IPS-18c (cell line): ENCODE measurements around the gene SNAI1.
"Not testable (repeated sequence)": the region's sequence is repeated elsewhere in the genome, so short reads cannot be mapped to it uniquely, and the experiment has no call there.

Source experiments
- H3K4me3 ChIP-seq: 2 replicates; pipeline ENCODE4 v1.7.0; 2013; ENCODE audit warnings: low read depth, mild to moderate bottlenecking, low read length, moderate library complexity; ENCODE audit not compliant: insufficient read depth
- H3K9me3 ChIP-seq: one replicate; pipeline ENCODE4 v1.6.1; 2013; ENCODE audit warnings: mild to moderate bottlenecking, low read length, moderate library complexity; ENCODE audit not compliant: control insufficient read depth, insufficient read depth

Gene SNAI1

DNA sequence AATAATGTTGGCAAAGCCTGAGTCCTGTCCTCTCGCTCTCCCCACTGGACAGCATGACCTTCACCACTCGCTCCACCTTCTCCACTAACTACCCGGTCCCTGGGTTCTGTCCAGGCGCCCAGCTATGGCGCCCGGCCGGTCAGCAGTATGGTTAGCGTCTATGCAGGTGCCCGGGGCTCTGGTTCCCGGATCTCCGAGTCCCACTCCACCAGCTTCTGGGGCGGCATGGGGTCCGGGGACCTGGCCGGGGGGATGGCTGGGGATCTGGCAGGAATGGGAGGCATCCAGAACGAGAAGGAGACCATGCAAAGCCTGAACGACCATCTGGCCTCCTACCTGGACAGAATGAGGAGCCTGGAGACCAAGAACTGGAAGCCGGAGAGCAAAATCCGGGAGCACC, 26.1 kb upstream of the SNAI1 start:
- no peak overlapping the region for H3K4me3 ChIP-seq
- peaks cover 3% of the 10 kb centered on the region for H3K9me3 ChIP-seq

DNA sequence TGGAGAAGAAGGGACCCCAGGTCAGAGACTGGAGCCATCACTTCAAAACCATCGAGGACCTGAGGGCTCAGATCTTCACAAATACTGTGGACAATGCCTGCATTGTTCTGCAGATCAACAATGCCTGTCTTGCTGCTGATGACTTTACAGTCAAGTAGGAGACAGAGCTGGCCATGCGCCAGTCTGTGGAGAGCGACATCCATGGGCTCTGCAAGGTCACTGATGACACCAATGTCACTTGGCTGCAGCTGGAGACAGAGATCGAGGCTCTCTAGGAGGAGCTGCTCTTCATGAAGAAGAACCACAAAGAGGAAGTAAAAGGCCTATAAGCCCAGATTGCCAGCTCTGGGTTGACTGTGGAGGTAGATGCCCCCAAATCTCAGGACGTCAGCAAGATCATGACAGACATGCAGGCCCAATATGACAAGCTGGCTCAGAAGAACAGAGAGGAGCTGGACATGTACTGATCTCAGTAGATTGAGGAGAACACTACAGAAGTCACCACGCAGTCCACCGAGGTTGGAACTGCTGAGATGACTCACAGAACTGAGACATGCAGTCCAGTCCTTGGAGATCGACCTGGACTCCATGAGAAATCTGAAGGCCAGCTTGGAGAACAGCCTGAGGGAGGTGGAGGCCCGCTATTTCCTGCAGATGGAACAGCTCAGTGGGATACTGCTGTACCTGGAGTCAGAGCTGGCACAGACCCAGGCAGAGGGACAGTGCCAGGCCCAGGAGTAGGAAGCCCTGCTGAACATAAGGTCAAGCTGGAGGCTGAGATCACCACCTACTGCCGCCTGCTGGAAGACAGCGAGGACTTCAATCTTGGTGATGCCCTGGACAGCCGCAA, 25.5 kb upstream of the SNAI1 start:
- H3K4me3 ChIP-seq, H3K9me3 ChIP-seq: not testable (repeated sequence)

GRCh38 chr20:49961413-49961812, 21.4 kb upstream of the SNAI1 start:
- H3K4me3 ChIP-seq: no peak overlapping the region
- H3K9me3 ChIP-seq: no peaks in the 10 kb centered on the region

- Histone ChIP-seq H3K4me3 (no peak overlapping the region), H3K9me3 (no peaks in the 10 kb centered on the region)
Observed at GRCh38 chr20:49964964-49965780, 17.6 kb upstream of the SNAI1 start.

DNA sequence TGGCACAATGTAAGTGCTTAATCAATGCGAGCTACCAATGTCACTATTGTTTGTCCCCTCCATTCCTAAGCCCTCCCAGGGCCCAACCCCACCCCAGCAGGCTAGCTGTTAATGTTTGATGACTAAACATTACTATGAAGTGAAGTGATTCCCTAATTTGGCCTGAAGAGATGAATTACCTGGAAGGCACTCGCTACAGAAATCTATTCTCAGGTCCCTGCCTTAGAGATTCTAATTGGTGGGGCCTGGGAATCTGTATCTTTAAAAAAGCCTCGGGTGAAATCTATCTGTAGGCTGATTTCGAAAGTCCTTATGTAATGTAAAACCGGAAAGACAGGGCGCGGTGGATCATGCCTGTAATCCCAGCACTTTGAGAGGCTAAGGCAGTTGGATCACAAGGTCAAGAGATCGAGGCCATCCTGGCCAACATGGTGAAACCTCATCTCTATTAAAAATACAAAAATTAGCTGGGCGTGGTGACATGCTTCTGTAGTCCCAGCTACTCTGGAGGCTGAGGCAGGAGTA, 16.9 kb upstream of the SNAI1 start:
- no peaks in the 10 kb centered on the region for H3K9me3 ChIP-seq
- no peak overlapping the region for H3K4me3 ChIP-seq

DNA sequence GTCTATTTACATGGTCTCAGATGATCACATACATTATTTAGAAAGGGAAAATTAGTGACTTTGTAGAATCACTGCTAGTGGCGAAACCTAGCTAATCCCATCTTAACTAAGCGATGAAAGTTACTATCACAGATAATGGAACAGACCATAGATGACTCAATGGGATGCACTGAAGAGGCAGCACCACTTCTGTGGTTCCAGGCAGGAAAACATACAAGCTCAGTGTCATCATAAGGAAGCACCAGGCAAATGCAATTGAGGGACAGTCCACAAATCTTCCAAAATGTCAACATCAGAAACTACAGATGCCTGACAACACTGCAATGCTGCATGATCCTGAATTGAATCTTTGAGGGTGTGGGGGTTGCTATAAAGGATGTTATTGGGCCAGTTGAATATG, 15.9 kb upstream of the SNAI1 start:
- Histone ChIP-seq H3K9me3 (no peaks in the 10 kb centered on the region), H3K4me3 (no peak overlapping the region)

GRCh38 chr20:49969234-49969633, 13.5 kb upstream of the SNAI1 start:
- Histone ChIP-seq H3K4me3 (no peak overlapping the region), H3K9me3 (no peaks in the 10 kb centered on the region)

- Histone ChIP-seq H3K9me3 (no peaks in the 10 kb centered on the region), H3K4me3 (no peak overlapping the region)
Observed at GRCh38 chr20:49969946-49970345, 12.8 kb upstream of the SNAI1 start.

- Histone ChIP-seq H3K4me3 (no peak overlapping the region), H3K9me3 (no peaks in the 10 kb centered on the region)
Observed at GRCh38 chr20:49970498-49970897, 12.3 kb upstream of the SNAI1 start.

GRCh38 chr20:49973981-49974380, 8.8 kb upstream of the SNAI1 start:
- no peak overlapping the region for H3K4me3 ChIP-seq
- no peaks in the 10 kb centered on the region for H3K9me3 ChIP-seq

DNA sequence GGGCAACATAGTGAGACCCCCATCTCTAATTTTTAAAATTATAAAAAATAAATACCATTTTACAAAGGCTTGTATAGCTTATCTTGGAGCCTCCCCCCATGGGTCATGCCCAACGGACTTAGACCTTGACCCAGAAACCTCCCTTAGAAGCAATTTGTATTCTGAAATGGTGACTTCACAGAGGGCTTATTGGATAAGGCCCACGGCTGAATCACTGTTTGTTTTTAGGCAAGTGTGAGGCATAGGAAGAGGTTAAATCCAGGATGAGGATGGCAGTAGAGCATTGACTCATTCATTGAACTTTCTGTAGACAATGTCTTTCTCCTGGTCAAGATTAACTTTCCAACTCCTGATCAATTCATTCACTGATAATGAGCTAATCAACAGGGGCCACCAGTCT, 6.2 kb upstream of the SNAI1 start:
- H3K9me3 ChIP-seq: peaks cover 4% of the 10 kb centered on the region
- H3K4me3 ChIP-seq: no peak overlapping the region

GRCh38 chr20:49977740-49978139, 5.0 kb upstream of the SNAI1 start:
- not testable (repeated sequence) for H3K9me3 ChIP-seq, H3K4me3 ChIP-seq

DNA sequence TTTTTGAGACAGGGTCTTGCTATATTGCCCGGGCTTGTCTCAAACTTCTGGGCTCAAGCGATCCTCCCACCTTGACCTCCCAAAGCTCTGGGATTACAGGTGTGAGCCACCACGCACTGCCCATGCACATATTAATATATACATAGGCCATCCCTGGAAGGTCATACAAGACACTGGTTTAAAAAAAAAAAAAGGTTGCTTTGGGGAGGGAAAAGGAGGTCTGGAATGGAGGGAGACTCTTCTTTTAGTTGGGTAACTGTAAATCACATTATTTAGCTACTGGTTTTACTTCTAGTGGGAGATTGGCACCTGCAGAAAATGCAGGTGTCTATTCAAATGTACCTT, 4.1 kb upstream of the SNAI1 start:
- peaks cover 4% of the 10 kb centered on the region for H3K9me3 ChIP-seq
- H3K4me3 ChIP-seq: no peak overlapping the region

DNA sequence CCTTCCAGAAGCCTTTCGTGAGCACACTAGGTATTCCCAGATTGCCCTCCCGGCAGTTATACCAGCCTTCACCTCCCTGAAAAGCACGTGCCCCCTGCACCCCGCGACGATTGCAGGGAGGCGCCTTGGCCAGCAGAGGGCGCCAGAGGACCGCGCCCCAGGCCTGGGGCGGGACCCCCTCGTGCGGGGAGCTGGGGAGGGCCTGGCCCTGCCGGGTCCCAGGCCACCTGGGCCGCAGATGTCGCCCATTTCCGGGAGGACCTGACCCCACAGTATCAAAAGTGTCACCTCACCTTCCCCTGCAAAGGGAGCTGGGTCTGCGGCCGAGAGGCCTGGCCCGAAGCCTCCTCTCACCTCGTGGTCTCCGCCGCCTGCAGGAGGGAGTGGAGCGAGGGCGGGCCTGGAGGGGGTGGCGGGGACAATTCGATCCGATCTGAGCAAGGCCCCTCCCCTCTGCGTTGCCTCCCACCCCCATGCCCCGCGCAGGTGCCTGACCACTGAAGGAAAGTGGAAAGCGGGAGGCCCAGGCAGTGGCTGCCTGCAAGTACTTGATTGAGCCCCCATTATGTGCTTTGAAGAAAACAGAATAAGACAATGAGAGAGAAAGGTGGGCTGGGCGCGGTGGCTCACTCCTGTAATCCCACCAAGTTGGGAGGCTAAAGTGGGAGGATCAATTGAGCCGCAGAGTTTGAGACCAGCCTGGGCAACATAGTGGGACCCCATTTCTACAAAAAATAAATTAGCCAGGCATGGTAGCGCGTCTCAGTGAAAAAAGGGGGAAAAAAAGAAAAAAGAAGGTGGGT, 3.5 kb upstream of the SNAI1 start:
- H3K9me3 ChIP-seq: peaks cover 4% of the 10 kb centered on the region
- peak overlapping the region; percentile 41; the same call in 1 of the 2 replicates for H3K4me3 ChIP-seq

DNA sequence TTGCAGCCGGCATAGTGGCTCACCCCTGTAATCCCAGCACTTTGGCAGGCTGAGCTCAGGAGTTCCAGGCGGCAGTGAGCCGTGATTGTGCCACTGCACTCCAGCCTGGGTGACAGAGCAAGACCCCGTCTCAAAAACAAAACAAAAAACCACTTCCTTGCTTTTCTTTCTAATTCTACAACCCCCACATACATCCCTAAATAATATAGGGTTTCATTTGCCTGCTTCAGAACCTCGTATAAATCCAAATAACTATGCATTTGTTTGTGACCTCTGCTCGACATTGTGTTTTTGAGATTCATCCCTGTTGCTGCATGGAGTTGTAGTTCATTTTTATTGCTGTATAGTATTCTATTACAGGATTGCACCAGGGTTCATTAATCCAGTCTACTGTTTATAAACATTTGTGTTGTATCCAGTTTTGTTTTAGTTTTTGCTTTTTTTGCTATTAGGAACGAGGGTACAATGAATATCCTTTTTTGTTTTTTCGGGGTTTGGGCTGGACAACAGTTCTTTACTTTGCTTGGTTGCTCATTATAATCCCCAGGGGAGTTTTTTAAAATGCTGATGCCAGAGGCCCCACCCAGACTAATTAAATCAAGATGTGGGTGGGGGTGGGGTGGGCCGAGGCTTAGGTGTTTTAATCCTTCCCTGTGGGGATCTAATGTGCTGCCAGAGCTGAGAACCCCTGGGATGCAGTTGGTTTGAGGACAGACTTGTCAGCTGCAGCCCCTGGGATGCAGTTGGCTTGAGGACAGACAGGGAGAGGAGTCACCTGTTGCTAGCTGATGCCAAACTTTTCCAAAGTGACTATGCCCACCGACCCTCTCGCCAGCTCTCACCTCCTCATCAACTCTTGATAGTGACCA, 2.4 kb upstream of the SNAI1 start:
- Histone ChIP-seq H3K9me3 (peaks cover 4% of the 10 kb centered on the region), H3K4me3 (peak overlapping the region; percentile 28; the same call in 1 of the 2 replicates)

DNA sequence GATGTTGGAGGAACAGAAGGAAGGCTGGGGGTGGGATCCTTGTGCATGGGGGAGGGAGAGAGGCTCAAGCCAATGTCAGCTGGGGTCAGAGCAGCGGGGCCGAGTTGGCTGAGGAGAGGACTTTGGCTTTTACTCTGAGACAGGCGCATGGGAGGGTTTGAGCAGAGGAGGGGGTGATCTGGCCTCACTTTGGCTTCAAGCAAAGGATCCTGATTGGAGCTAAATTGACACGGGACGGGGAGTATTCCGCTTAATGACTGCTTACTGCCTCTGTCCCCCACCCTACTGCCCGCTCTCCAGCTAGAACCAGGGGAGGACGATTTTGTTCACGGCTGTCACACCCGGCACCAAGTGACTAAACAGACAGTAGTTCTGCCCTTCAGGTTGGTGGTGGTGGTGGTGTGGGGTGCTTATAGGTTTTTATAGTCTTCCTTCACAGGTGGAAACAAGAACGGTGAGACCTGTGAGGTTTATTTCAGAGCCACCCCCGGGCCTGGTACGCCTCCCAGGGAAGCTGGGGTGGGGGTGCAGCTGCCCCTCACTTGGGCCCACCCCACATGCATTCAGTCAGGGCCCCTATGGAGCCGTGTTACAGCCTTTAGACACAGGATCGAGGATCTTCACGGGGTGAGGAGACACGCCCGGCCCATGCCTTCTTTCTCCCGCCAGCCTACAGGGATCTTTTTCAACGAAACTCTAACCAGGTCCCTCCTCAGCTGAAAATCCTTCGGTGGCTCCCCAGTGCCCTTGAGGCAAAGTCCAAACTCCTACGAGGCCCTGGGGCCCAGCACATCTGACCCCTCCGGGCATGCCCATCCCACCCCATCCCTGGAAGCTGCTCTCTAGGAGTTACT, 1.3 kb upstream of the SNAI1 start:
- peaks cover 4% of the 10 kb centered on the region for H3K9me3 ChIP-seq
- H3K4me3 ChIP-seq: peak overlapping the region; percentile 21
